Neuronal stem cell (in vitro differentiated cells): ENCODE results near the gene HHEX.

ENCODE experiments used
- DNase-seq: peaks from one replicate; pipeline ENCODE4 v3.0.0-alpha.2; 2013; ENCODE audit warnings: low spot score
- H2AFZ ChIP-seq: one replicate; pipeline ENCODE4 v1.6.1; 2013; ENCODE audit warnings: mild to moderate bottlenecking, low read length, inconsistent platforms
- H2AK5ac ChIP-seq: 2 replicates; pipeline ENCODE4 v1.6.1; 2013; ENCODE audit warnings: low read depth, mild to moderate bottlenecking, inconsistent platforms, low read length, moderate library complexity, mixed read lengths
- H2BK120ac ChIP-seq: 2 replicates; pipeline ENCODE4 v1.6.1; 2013; ENCODE audit warnings: low read depth, mild to moderate bottlenecking, inconsistent platforms, low read length, moderate library complexity, mixed read lengths
- H2BK12ac ChIP-seq: one replicate; pipeline ENCODE4 v1.6.1; 2013; ENCODE audit warnings: low read length, inconsistent platforms
- H2BK15ac ChIP-seq: 2 replicates; pipeline ENCODE4 v1.6.1; 2013; ENCODE audit warnings: mild to moderate bottlenecking, low read length, inconsistent platforms, mixed read lengths
- H2BK5ac ChIP-seq: one replicate; pipeline ENCODE4 v1.6.1; 2013; ENCODE audit warnings: inconsistent platforms, mild to moderate bottlenecking, low read length, moderate library complexity
- H3K14ac ChIP-seq: one replicate; pipeline ENCODE4 v1.6.1; 2013; ENCODE audit warnings: low read length, inconsistent platforms
- H3K18ac ChIP-seq: 2 replicates; pipeline ENCODE4 v1.6.1; 2013; ENCODE audit warnings: low read length, inconsistent platforms
- H3K23ac ChIP-seq: 2 replicates; pipeline ENCODE4 v1.6.1; 2013; ENCODE audit warnings: low read depth, mild to moderate bottlenecking, mixed read lengths, low read length, inconsistent platforms; ENCODE audit not compliant: poor library complexity
- H3K27ac ChIP-seq: replicated peaks from 3 replicates; pipeline ENCODE4 v1.5.1; 2013; ENCODE audit warnings: low read length, inconsistent platforms
- H3K27me3 ChIP-seq, 3 experiments: 2 replicates each; pipeline ENCODE4 v1.6.1; 2013; ENCODE audit warnings: low read length in 3 of 3, mild to moderate bottlenecking in 2 of 3, inconsistent platforms in 1 of 3, low read depth in 1 of 3, mixed read lengths in 1 of 3, moderate library complexity in 1 of 3; ENCODE audit not compliant: control insufficient read depth in 3 of 3, insufficient read depth in 3 of 3
- H3K36me3 ChIP-seq, 2 donors: replicated peaks in 1 of 2; 2 replicates each; pipeline ENCODE4 v1.6.1; 2013; ENCODE audit warnings: low read length in 2 of 2; ENCODE audit not compliant: control insufficient read depth in 2 of 2, insufficient read depth in 2 of 2
- H3K4ac ChIP-seq: 2 replicates; pipeline ENCODE4 v1.6.1; 2013; ENCODE audit warnings: inconsistent platforms, mild to moderate bottlenecking, low read length, moderate library complexity
- H3K4me1 ChIP-seq, 2 donors: 1 replicate in 1 of 2; 2 replicates in 1 of 2; pipeline ENCODE4 v1.6.1; 2013; ENCODE audit warnings: low read length in 2 of 2, low read depth in 1 of 2; ENCODE audit not compliant: control insufficient read depth in 2 of 2, insufficient read depth in 1 of 2
- H3K4me2 ChIP-seq: one replicate; pipeline ENCODE4 v1.6.1; 2013; ENCODE audit warnings: mild to moderate bottlenecking, low read length, inconsistent platforms; ENCODE audit not compliant: insufficient read depth, poor library complexity, severe bottlenecking
- H3K4me3 ChIP-seq, 2 donors: 2 replicates each; pipeline ENCODE4 v1.5.1; 2013; ENCODE audit warnings: low read length in 2 of 2, mild to moderate bottlenecking in 2 of 2, inconsistent platforms in 1 of 2, moderate library complexity in 1 of 2
- H3K79me1 ChIP-seq: one replicate; pipeline ENCODE4 v1.6.1; 2013; ENCODE audit warnings: low read depth, mild to moderate bottlenecking, inconsistent platforms, low read length, moderate library complexity
- H3K9ac ChIP-seq: one replicate; pipeline ENCODE4 v1.6.1; 2013; ENCODE audit warnings: mild to moderate bottlenecking, low read depth, low read length, inconsistent platforms; ENCODE audit not compliant: poor library complexity
- H3K9me3 ChIP-seq, 2 donors: replicated peaks in 1 of 2; 2 replicates each; pipeline versions ENCODE3 to v1.6.1; 2013; ENCODE audit warnings: low read length in 2 of 2, mild to moderate bottlenecking in 2 of 2, inconsistent platforms in 1 of 2, low read depth in 1 of 2, mixed read lengths in 1 of 2, moderate library complexity in 1 of 2; ENCODE audit not compliant: control insufficient read depth in 2 of 2, insufficient read depth in 1 of 2
- H4K8ac ChIP-seq: one replicate; pipeline ENCODE4 v1.6.1; 2013; ENCODE audit warnings: low read depth, mild to moderate bottlenecking, inconsistent platforms, low read length, moderate library complexity
- H4K91ac ChIP-seq: one replicate; pipeline ENCODE4 v1.6.1; 2013; ENCODE audit warnings: low read length, low read depth, mild to moderate bottlenecking, inconsistent platforms; ENCODE audit not compliant: poor library complexity
- WGBS, 2 donors: extraction: QIAGEN DNeasy Blood & Tissue Kit; methylation state at CpG; one replicate each; pipeline ENCODE4 v1.1.7; 2013; ENCODE audit warnings: missing lambda C conversion rate in 2 of 2, mixed read lengths in 1 of 2; ENCODE audit not compliant: insufficient read length in 2 of 2, insufficient replicate concordance in 1 of 2; ENCODE audit errors: extremely low coverage in 2 of 2; 5-methylcytosine and 5-hydroxymethylcytosine counted together

The HHEX gene

DNA sequence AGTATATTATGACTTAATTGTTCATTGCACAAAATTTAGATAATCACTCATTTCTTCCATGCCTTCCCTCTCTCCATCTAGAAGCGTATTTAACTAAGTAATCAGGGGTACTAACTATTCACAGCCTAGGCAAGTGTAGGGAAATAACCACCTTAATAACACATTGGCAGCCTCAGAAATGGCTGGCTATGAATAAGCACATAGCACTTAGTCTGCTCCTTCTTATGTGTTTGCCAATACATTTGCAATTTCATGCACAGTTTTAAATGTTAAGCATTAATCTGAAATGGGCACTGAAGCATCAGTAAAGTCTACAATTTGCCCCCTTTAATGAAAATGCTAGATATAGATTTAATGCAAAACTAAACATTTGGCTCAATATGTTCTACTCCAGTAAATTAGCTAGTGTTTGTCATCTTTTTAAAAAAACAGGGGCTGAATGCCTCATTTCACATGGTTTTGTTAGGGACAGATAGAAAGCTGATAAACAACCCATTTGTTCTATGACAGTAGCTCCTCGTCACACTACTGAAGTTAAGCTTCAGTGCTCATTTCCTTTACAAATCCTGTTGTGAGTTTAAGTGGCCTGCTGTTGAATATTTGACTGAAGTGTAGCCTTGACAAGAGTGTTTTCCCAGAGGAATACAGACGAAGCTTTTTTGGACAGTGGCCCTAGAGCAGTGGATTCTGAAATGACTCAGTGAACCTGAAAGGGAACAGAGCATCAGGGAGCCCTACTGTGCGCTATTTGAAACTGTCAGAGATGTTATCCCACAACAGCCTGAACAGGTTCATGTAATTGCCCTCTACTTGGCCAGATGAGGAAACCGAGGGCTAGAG is 30.5 kb downstream of the HHEX start:
- Histone ChIP-seq H3K4me2 (no peak overlapping the region), H4K8ac (no peak overlapping the region), H3K27ac (no peak overlapping the region), H3K18ac (no peak overlapping the region), H3K14ac (no peak overlapping the region), H2AK5ac (no peak overlapping the region), H3K4ac (no peak overlapping the region), H2AFZ (no peak overlapping the region), H2BK5ac (no peak overlapping the region), H3K9ac (no peak overlapping the region), H2BK120ac (no peak overlapping the region), H2BK15ac (no peak overlapping the region), H3K27me3 (no peaks in the 10 kb centered on the region), H3K23ac (no peak overlapping the region), H3K79me1 (no peaks in the 10 kb centered on the region), H2BK12ac (no peak overlapping the region), H3K36me3 (no peaks in the 10 kb centered on the region), H3K4me3 (no peak overlapping the region), H3K9me3 (no peaks in the 10 kb centered on the region), H3K4me1 (peaks cover 0 to 1% of the 10 kb centered on the region in 2 donors), H4K91ac (no peak overlapping the region)
- no peak for DNase-seq
- WGBS, 2 donors: no CpG with 5 or more reads among the region's 5 CpGs

DNA sequence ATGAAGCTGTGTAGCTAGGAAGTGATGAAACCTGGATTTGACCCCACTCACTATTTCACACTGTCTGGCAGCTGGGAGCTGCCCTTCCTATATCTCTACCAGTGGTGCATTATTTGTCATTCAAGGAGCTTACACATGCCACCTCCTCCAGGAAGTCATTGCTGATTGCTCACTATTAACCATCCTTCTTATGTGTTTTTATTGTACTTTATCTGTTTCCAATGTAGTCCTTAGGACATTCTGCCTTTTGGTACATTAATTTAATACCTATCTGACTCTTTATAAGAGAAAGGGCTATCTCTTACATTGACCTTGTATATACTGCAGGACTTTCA is 31.0 kb downstream of the HHEX start:
- no peak for DNase-seq
- H3K9ac ChIP-seq: no peak overlapping the region
- no peak overlapping the region for H2BK12ac ChIP-seq
- H2AFZ ChIP-seq: no peak overlapping the region
- H3K36me3 ChIP-seq: no peaks in the 10 kb centered on the region
- no peak overlapping the region for H2BK15ac ChIP-seq
- H3K79me1 ChIP-seq: no peaks in the 10 kb centered on the region
- H2BK5ac ChIP-seq: no peak overlapping the region
- H3K4me2 ChIP-seq: no peak overlapping the region
- H3K14ac ChIP-seq: no peak overlapping the region
- H4K91ac ChIP-seq: no peak overlapping the region
- H4K8ac ChIP-seq: no peak overlapping the region
- no peak overlapping the region for H2BK120ac ChIP-seq
- no peak overlapping the region for H3K18ac ChIP-seq
- H3K9me3 ChIP-seq: no peaks in the 10 kb centered on the region
- no peak overlapping the region for H3K4ac ChIP-seq
- no peaks in the 10 kb centered on the region for H3K27me3 ChIP-seq
- H3K4me1 ChIP-seq: peaks cover 0 to 1% of the 10 kb centered on the region in 2 donors
- H3K23ac ChIP-seq: no peak overlapping the region
- no peak overlapping the region for H3K27ac ChIP-seq
- H2AK5ac ChIP-seq: no peak overlapping the region
- no peak overlapping the region for H3K4me3 ChIP-seq

DNA sequence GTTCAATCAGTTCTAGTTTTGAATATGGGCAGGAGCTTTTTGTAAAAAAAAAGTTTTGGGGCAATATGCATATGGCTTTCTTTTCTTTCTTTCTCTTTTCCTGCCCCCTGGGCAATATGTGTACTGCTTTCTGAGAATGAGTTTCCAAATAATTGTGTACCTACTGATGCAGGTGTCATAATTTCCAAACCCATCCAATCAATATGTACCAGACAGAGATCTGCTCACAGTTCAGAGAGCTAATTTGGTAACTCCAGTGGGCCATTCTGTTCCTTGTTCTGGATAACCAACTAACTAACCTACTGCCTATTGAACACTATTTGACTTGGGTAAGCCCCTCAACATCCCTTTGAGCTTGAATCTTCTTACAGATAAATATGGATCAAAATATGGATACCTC is 32.6 kb downstream of the HHEX start:
- Histone ChIP-seq H4K91ac (no peak overlapping the region), H3K27ac (no peak overlapping the region), H4K8ac (no peak overlapping the region), H2BK12ac (no peak overlapping the region), H3K27me3 (no peaks in the 10 kb centered on the region), H3K4ac (no peak overlapping the region), H2AK5ac (no peak overlapping the region), H3K4me2 (no peak overlapping the region), H3K4me3 (no peak overlapping the region), H3K9ac (no peak overlapping the region), H3K36me3 (no peaks in the 10 kb centered on the region), H2BK120ac (no peak overlapping the region), H2BK15ac (no peak overlapping the region), H3K79me1 (no peaks in the 10 kb centered on the region), H3K14ac (no peak overlapping the region), H2AFZ (no peak overlapping the region), H3K18ac (no peak overlapping the region), H3K9me3 (no peaks in the 10 kb centered on the region), H2BK5ac (no peak overlapping the region), H3K23ac (no peak overlapping the region), H3K4me1 (peaks cover 0 to 3% of the 10 kb centered on the region in 2 donors)
- DNase-seq: no peak

DNA sequence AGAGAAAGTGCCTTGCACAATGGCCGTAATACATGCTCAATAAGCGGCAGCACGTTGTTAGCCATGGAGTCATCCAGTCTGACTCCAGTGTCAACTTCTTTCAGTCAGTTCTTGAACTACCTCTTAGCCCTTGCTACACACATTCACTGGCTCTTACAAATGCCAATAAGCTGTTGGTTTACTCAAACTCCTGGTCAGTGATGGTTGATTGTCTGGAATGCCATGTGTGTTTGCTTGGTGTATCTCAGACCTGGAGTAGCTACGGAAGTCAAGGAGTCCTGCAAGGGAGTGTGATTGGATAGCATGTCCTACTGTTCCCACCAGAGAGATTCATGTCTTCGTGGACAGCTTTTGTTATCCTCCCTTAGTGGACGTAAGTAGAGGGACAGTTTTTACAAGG is 37.4 kb downstream of the HHEX start:
- Histone ChIP-seq H4K8ac (no peak overlapping the region), H3K27ac (no peak overlapping the region), H2BK120ac (no peak overlapping the region), H2BK12ac (no peak overlapping the region), H2BK15ac (no peak overlapping the region), H3K14ac (no peak overlapping the region), H2BK5ac (no peak overlapping the region), H2AFZ (no peak overlapping the region), H3K4me1 (peaks cover 0 to 3% of the 10 kb centered on the region in 2 donors), H3K79me1 (no peaks in the 10 kb centered on the region), H4K91ac (no peak overlapping the region), H3K9me3 (no peaks in the 10 kb centered on the region), H3K18ac (no peak overlapping the region), H3K4ac (no peak overlapping the region), H3K23ac (no peak overlapping the region), H3K36me3 (no peaks in the 10 kb centered on the region), H3K4me2 (no peak overlapping the region), H3K4me3 (no peak overlapping the region), H2AK5ac (no peak overlapping the region), H3K9ac (no peak overlapping the region), H3K27me3 (no peaks in the 10 kb centered on the region)
- no CpG with 5 or more reads among the region's 6 CpGs for WGBS, 2 donors
- no peak for DNase-seq
